ENCODE results near the gene NAA15.

The NAA15 gene

DNA sequence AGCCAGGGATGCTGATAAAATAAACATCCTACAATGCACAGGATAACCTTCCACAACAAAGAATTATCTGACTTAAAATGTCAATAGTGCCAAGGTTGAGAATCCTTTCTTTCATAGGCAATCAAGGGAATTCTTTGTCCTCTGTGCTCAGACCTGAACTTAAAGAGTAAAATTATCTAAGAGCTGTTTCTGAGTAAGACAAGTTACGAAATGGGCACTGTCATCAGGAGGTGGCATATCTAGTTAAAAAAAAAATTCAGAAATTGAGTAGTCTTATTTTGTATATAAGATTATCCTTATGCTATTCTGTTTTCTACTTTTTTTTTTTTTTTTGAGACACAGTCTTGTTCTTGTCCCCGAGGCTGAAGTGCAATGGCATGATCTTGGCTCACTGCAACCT lies 149.3 kb downstream of the NAA15 start:
- Histone ChIP-seq H3K27me3 (ENCODE audit: control insufficient read depth, insufficient read depth, low read length) (no peaks in the 10 kb centered on the region), H3K36me3 (ENCODE audit: control insufficient read depth, insufficient read depth, low read length) (no peaks in the 10 kb centered on the region), H3K9me3 (ENCODE audit: control insufficient read depth, insufficient read depth, low read length) (no peaks in the 10 kb centered on the region), H3K27ac (ENCODE audit: low read depth, low read length) (no peak overlapping the region), H3K4me1 (ENCODE audit: control insufficient read depth, insufficient read depth, low read length) (peaks cover 18% of the 10 kb centered on the region), H3K9ac (ENCODE audit: low read depth, low read length) (no peak overlapping the region), H3K4me3 (ENCODE audit: low read depth, low read length) (no peak overlapping the region)

DNA sequence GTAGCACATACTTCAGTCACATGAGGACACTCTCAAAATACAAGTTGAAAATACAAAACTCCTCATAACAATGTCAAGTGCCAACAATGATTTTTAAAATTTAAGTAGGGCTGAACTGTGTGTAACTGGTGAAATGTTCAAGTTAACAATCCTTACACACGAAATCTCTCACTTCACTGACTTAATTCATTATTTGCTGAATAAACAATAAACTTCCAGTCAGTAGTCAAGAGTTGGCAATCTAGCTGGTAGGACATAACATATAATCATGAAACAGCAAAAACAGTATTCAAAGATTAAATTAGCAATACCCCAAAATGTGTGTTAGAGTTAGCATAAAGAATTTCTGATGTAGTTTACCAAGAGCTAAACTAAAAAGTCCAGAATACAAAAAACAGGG lies 150.7 kb downstream of the NAA15 start:
- Histone ChIP-seq H3K27ac (ENCODE audit: low read depth, low read length) (peak overlapping the region; percentile 95), H3K36me3 (ENCODE audit: control insufficient read depth, insufficient read depth, low read length) (no peaks in the 10 kb centered on the region), H3K9me3 (ENCODE audit: control insufficient read depth, insufficient read depth, low read length) (no peaks in the 10 kb centered on the region), H3K4me1 (ENCODE audit: control insufficient read depth, insufficient read depth, low read length) (peaks cover 28% of the 10 kb centered on the region), H3K27me3 (ENCODE audit: control insufficient read depth, insufficient read depth, low read length) (no peaks in the 10 kb centered on the region), H3K9ac (ENCODE audit: low read depth, low read length) (no peak overlapping the region), H3K4me3 (ENCODE audit: low read depth, low read length) (peak overlapping the region; percentile 96; the same call in 1 of the 2 replicates)

- Histone ChIP-seq H3K27me3 (ENCODE audit: control insufficient read depth, insufficient read depth, low read length) (no peaks in the 10 kb centered on the region), H3K9ac (ENCODE audit: low read depth, low read length) (peak overlapping the region; percentile 89), H3K9me3 (ENCODE audit: control insufficient read depth, insufficient read depth, low read length) (no peaks in the 10 kb centered on the region), H3K27ac (ENCODE audit: low read depth, low read length) (peak overlapping the region; percentile 95), H3K4me1 (ENCODE audit: control insufficient read depth, insufficient read depth, low read length) (peaks cover 28% of the 10 kb centered on the region), H3K36me3 (ENCODE audit: control insufficient read depth, insufficient read depth, low read length) (no peaks in the 10 kb centered on the region), H3K4me3 (ENCODE audit: low read depth, low read length) (peak overlapping the region; percentile 96)
These were observed 151.7 kb downstream of the NAA15 start for GRCh38 chr4:139453041-139453370.

DNA sequence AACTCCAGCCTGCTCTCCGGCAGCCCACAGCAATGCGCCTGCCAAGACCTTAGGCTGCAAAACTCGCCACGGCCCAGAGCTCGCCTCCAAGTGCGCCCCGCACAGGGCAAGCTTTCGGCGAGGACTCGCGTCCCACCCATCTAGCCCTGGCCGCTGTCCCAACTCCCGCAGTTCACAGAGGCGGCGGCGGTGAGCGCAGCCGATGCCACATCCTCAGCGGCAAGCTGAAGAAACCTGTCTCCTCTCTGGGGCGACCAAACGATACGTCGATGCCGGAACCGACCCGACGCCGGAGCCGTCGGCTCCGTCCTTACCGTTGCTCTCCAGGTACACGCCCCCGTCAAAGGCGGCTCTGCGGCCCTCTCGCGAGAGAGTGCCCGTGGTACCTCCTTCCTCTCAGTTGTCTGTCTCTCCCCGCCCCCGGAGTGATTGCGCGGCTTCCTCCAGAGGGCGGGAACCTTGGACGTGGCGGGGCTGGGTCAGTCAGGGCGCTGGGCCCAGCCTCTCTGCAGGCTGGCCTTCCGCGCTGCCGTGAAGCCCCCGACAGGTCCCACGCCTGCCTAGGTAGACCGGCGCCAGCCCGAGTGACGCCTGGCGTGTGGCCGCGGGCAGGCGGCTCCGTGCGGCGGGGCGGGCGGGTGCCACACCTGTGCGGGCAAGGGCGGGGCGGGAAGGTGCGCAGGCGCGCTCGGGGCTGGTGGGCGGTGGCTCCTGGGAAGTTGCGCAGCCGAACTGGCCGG lies 152.2 kb downstream of the NAA15 start:
- Histone ChIP-seq H3K9ac (ENCODE audit: low read depth, low read length) (peak overlapping the region; percentile 89), H3K36me3 (ENCODE audit: control insufficient read depth, insufficient read depth, low read length) (no peaks in the 10 kb centered on the region), H3K27ac (ENCODE audit: low read depth, low read length) (peak overlapping the region; percentile 95), H3K4me3 (ENCODE audit: low read depth, low read length) (peak overlapping the region; percentile 96), H3K4me1 (ENCODE audit: control insufficient read depth, insufficient read depth, low read length) (peaks cover 28% of the 10 kb centered on the region), H3K9me3 (ENCODE audit: control insufficient read depth, insufficient read depth, low read length) (no peaks in the 10 kb centered on the region), H3K27me3 (ENCODE audit: control insufficient read depth, insufficient read depth, low read length) (no peaks in the 10 kb centered on the region)

GRCh38 chr4:139454111-139455045 lies 153.1 kb downstream of the NAA15 start, which contains the start of gene RAB33B:
Gene RAB33B, plus strand, starts transcription at chr4:139454121. Its CDS starts 75 bp downstream, at chr4:139454196.
- H3K4me3 ChIP-seq (ENCODE audit: low read depth, low read length) = peak within 1 kb of the TSS; percentile 96

DNA sequence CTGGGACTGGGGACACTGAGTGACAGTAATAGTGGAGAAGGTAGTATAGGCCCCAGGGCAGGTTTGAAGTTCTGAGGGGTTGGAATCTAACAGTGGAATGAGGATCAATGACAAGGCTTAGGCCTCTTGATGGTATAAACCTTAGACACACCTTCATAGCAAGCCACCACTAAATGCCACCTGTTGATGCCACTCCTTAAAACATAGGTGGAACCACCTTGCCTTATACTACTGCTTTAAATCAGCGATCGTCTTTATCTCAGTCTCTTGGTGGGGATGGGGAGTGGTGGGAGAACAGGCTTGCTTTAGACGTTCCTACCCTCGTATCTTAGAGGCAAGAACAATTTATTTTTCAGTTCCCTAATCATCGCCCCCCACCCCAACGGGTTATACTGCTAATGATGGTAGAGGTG lies 153.8 kb downstream of the NAA15 start:
- no peaks in the 10 kb centered on the region for H3K9me3 ChIP-seq (ENCODE audit: control insufficient read depth, insufficient read depth, low read length)
- H3K36me3 ChIP-seq (ENCODE audit: control insufficient read depth, insufficient read depth, low read length) = no peaks in the 10 kb centered on the region
- H3K4me1 ChIP-seq (ENCODE audit: control insufficient read depth, insufficient read depth, low read length) = peaks cover 33% of the 10 kb centered on the region
- no peaks in the 10 kb centered on the region for H3K27me3 ChIP-seq (ENCODE audit: control insufficient read depth, insufficient read depth, low read length)
- no peak overlapping the region for H3K9ac ChIP-seq (ENCODE audit: low read depth, low read length)
- peak overlapping the region; percentile 96 for H3K4me3 ChIP-seq (ENCODE audit: low read depth, low read length)
- no peak overlapping the region for H3K27ac ChIP-seq (ENCODE audit: low read depth, low read length)

More at GRCh38 chr4:139454111-139455045, 153.1 kb downstream of the NAA15 start, which contains the start of gene RAB33B:
- Histone ChIP-seq H3K36me3 (ENCODE audit: control insufficient read depth, insufficient read depth, low read length) (no peaks in the 10 kb centered on the region), H3K27me3 (ENCODE audit: control insufficient read depth, insufficient read depth, low read length) (no peaks in the 10 kb centered on the region), H3K9ac (ENCODE audit: low read depth, low read length) (peak within 1 kb of the TSS; percentile 89), H3K4me1 (ENCODE audit: control insufficient read depth, insufficient read depth, low read length) (peaks cover 28% of the 10 kb centered on the region), H3K27ac (ENCODE audit: low read depth, low read length) (peak within 1 kb of the TSS; percentile 95), H3K9me3 (ENCODE audit: control insufficient read depth, insufficient read depth, low read length) (no peaks in the 10 kb centered on the region)

DNA sequence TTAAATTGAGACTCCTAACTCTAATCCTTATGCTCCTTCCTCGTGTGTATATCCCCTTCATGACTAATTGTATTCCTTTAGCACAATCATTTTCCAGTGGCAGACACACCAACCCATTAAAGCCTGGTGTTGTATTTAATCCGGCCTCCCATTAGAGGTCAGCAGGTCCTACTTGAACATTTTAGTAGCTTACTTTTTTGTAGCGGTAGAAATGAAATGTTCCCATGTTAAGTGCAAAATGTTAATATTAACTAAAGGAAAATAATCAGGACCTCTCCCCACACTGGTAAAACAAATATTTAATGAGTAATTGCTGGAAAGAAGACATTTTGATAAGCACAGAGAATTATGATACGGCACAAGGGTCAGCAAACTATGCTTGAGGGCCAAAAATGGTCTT lies 156.0 kb downstream of the NAA15 start:
- Histone ChIP-seq H3K4me3 (ENCODE audit: low read depth, low read length) (no peak overlapping the region), H3K36me3 (ENCODE audit: control insufficient read depth, insufficient read depth, low read length) (no peaks in the 10 kb centered on the region), H3K9me3 (ENCODE audit: control insufficient read depth, insufficient read depth, low read length) (no peaks in the 10 kb centered on the region), H3K27me3 (ENCODE audit: control insufficient read depth, insufficient read depth, low read length) (no peaks in the 10 kb centered on the region), H3K4me1 (ENCODE audit: control insufficient read depth, insufficient read depth, low read length) (peaks cover 43% of the 10 kb centered on the region), H3K27ac (ENCODE audit: low read depth, low read length) (no peak overlapping the region), H3K9ac (ENCODE audit: low read depth, low read length) (no peak overlapping the region)

GRCh38 chr4:139458543-139458942 lies 157.2 kb downstream of the NAA15 start:
- no peaks in the 10 kb centered on the region for H3K9me3 ChIP-seq (ENCODE audit: control insufficient read depth, insufficient read depth, low read length)
- H3K4me3 ChIP-seq (ENCODE audit: low read depth, low read length) = no peak overlapping the region
- peaks cover 38% of the 10 kb centered on the region for H3K4me1 ChIP-seq (ENCODE audit: control insufficient read depth, insufficient read depth, low read length)
- no peak overlapping the region for H3K27ac ChIP-seq (ENCODE audit: low read depth, low read length)
- H3K27me3 ChIP-seq (ENCODE audit: control insufficient read depth, insufficient read depth, low read length) = no peaks in the 10 kb centered on the region
- no peak overlapping the region for H3K9ac ChIP-seq (ENCODE audit: low read depth, low read length)
- H3K36me3 ChIP-seq (ENCODE audit: control insufficient read depth, insufficient read depth, low read length) = no peaks in the 10 kb centered on the region

DNA sequence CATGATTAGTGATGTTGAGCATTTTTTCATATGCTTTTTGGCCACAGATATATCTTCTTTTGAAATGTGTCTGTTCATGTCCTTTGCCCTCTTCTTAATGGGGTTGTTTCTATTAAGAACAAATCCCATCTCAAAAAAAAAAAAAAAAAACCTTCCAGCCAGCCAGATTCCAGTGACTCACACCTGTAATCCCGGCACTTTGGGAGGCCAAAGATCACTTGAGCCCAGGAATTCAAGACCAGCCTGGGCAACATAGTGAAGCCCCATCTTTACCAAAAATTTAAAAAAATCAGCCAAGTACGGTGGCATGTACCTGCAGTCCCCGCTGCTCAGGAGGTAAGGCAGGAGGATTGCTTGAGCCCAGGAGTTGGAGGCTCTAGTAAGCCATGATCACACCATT lies 157.7 kb downstream of the NAA15 start:
- no peak overlapping the region for H3K9ac ChIP-seq (ENCODE audit: low read depth, low read length)
- H3K27ac ChIP-seq (ENCODE audit: low read depth, low read length) = no peak overlapping the region
- no peaks in the 10 kb centered on the region for H3K27me3 ChIP-seq (ENCODE audit: control insufficient read depth, insufficient read depth, low read length)
- H3K9me3 ChIP-seq (ENCODE audit: control insufficient read depth, insufficient read depth, low read length) = no peaks in the 10 kb centered on the region
- no peaks in the 10 kb centered on the region for H3K36me3 ChIP-seq (ENCODE audit: control insufficient read depth, insufficient read depth, low read length)
- H3K4me1 ChIP-seq (ENCODE audit: control insufficient read depth, insufficient read depth, low read length) = peaks cover 38% of the 10 kb centered on the region
- no peak overlapping the region for H3K4me3 ChIP-seq (ENCODE audit: low read depth, low read length)

DNA sequence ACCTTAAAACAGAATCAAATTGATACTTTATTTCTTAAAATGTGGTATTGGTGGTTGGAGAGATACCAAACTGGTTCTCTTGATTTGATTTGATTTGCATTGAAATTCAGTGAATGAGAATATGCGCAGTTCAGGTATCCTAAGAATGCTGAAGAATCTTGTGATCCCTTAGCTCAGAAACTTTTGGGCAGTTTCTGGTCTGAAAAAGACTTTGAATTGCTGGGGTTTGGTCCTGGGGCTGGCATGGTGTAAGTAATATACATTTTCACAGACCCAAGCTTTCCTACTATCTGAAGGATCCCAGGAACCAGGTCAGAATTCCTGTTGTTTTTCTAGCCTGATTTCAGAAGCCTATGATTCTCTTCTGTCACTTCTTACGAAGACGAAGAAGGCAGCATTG lies 159.3 kb downstream of the NAA15 start:
- H3K4me3 ChIP-seq (ENCODE audit: low read depth, low read length) = 0 out of 2 replicates have a peak overlapping the region, but pooled peaks have one; percentile 11
- H3K9me3 ChIP-seq (ENCODE audit: control insufficient read depth, insufficient read depth, low read length) = no peaks in the 10 kb centered on the region
- H3K9ac ChIP-seq (ENCODE audit: low read depth, low read length) = no peak overlapping the region
- peak overlapping the region; percentile 77 for H3K27ac ChIP-seq (ENCODE audit: low read depth, low read length)
- peaks cover 30% of the 10 kb centered on the region for H3K4me1 ChIP-seq (ENCODE audit: control insufficient read depth, insufficient read depth, low read length)
- H3K27me3 ChIP-seq (ENCODE audit: control insufficient read depth, insufficient read depth, low read length) = no peaks in the 10 kb centered on the region
- no peaks in the 10 kb centered on the region for H3K36me3 ChIP-seq (ENCODE audit: control insufficient read depth, insufficient read depth, low read length)

Measured in HUES48 (cell line).